ENCODE measurements around the gene MED20. TPM values are rescaled to one million over a fixed set of nuclear protein-coding genes. Genes with fewer than 3 reads are reported as not detected.

Gene MED20
- total RNA-seq, 1 experiment from 2014 or later, result 42.4 TPM

GRCh38 chr6:41931792-41932191, 10.9 kb upstream of the MED20 start:
- Mint-ChIP-seq H3K36me3 (peaks cover 67% of the 10 kb centered on the region), H3K27me3 (ENCODE audit: low read depth) (no peaks in the 10 kb centered on the region), H3K4me1 (0 out of 2 replicates have a peak, but pooled peaks cover 2% of the 10 kb centered on the region), H3K27ac (no peak overlapping the region), H3K4me3 (no peak overlapping the region), H3K9me3 (no peaks in the 10 kb centered on the region)
- ATAC-seq (no peak), DNase-seq (ENCODE audit: low spot score) (no peak)
- CTCF ChIA-PET, result interaction anchor here (8.9 kb wide), 1 partner anchor 10 kb away, joined by 112 read pairs; the partner anchor contains the start of genes BYSL and MED20
- POLR2A ChIA-PET, result interaction anchor here (1.8 kb wide), 1 partner anchor 11 kb away, joined by 4 read pairs; the partner anchor contains the start of genes BYSL and MED20
- no peak for TF ChIP-seq ESRRA (CRISPR knock-in tag; IDR thresholded peaks at IDR 0.05; ENCODE audit: borderline replicate concordance)
- TF ChIP-seq ATF2 (CRISPR knock-in tag; IDR thresholded peaks at IDR 0.05; ENCODE audit: borderline replicate concordance, low read depth), result no peak
- no peak for TF ChIP-seq E2F4 (CRISPR knock-in tag; IDR thresholded peaks at IDR 0.05; ENCODE audit: borderline replicate concordance, low read depth)
- TF ChIP-seq ZNF138 (CRISPR knock-in tag; conservative IDR thresholded peaks at IDR 0.05), result no peak
- TF ChIP-seq CDX4 (CRISPR knock-in tag; IDR thresholded peaks at IDR 0.05; ENCODE audit: borderline replicate concordance), result no peak
- TF ChIP-seq RORB (CRISPR knock-in tag; IDR thresholded peaks at IDR 0.05), result no peak
- no peak for TF ChIP-seq ZNF416 (CRISPR knock-in tag; IDR thresholded peaks at IDR 0.05)
- TF ChIP-seq ZNF281 (CRISPR knock-in tag; IDR thresholded peaks at IDR 0.05), result no peak
- no peak for TF ChIP-seq HMGXB4 (CRISPR knock-in tag; IDR thresholded peaks at IDR 0.05)
- no peak for TF ChIP-seq ZNF317 (CRISPR knock-in tag; IDR thresholded peaks at IDR 0.05; ENCODE audit: borderline replicate concordance, low read depth)
- TF ChIP-seq ZNF671 (CRISPR knock-in tag; IDR thresholded peaks at IDR 0.05), result no peak
- TF ChIP-seq AFF4 (CRISPR knock-in tag; IDR thresholded peaks at IDR 0.05; ENCODE audit: borderline replicate concordance), result no peak
- TF ChIP-seq GABPB1 (CRISPR knock-in tag; IDR thresholded peaks at IDR 0.05), result no peak
- no peak for TF ChIP-seq ZNF423 (CRISPR knock-in tag; IDR thresholded peaks at IDR 0.05)
- TF ChIP-seq MAX (CRISPR knock-in tag; IDR thresholded peaks at IDR 0.05), result no peak
- TF ChIP-seq MYBL2 (CRISPR knock-in tag; IDR thresholded peaks at IDR 0.05), result no peak
- no peak for TF ChIP-seq ZNF219 (CRISPR knock-in tag; IDR thresholded peaks at IDR 0.05; ENCODE audit: borderline replicate concordance)
